DOHH2 (cell line): ENCODE data around the gene GAS2L2.

Experiments used
- H3F3A ChIP-seq: fragments of 200-600 bp; sonication (generic), shearing (Covaris generic); 2 replicates; pipeline ENCODE4 v1.6.0; 2016; ENCODE audit warnings: antibody characterized with exemption, mild to moderate bottlenecking; ENCODE audit not compliant: control insufficient read depth, insufficient read depth
- H3K27ac ChIP-seq: fragments of 200-600 bp; sonication (generic); 2 replicates; pipeline ENCODE4 v1.5.1; 2014; ENCODE audit warnings: low read depth, mild to moderate bottlenecking, low read length, moderate library complexity
- H3K27me3 ChIP-seq: fragments of 200-600 bp; sonication (generic); 2 replicates; pipeline ENCODE4 v1.6.1; 2014; ENCODE audit warnings: mild to moderate bottlenecking, low read length, mixed read lengths; ENCODE audit not compliant: control insufficient read depth
- H3K36me3 ChIP-seq: fragments of 200-600 bp; sonication (generic); 2 replicates; pipeline ENCODE4 v1.6.1; 2014; ENCODE audit warnings: mild to moderate bottlenecking, low read length, moderate library complexity, mixed read lengths; ENCODE audit not compliant: control insufficient read depth
- H3K4me1 ChIP-seq: fragments of 200-600 bp; sonication (generic); 2 replicates; pipeline ENCODE4 v1.6.1; 2014; ENCODE audit warnings: mild to moderate bottlenecking, low read length, mixed read lengths; ENCODE audit not compliant: control insufficient read depth
- H3K4me2 ChIP-seq: fragments of 200-600 bp; sonication (generic); 2 replicates; pipeline ENCODE4 v1.6.0; 2014; ENCODE audit warnings: mild to moderate bottlenecking, low read length, moderate library complexity
- H3K4me3 ChIP-seq: fragments of 200-600 bp; sonication (generic); 2 replicates; pipeline ENCODE4 v1.5.1; 2014; ENCODE audit warnings: mild to moderate bottlenecking, low read length, mixed read lengths
- H3K79me2 ChIP-seq: fragments of 200-600 bp; sonication (generic); 2 replicates; pipeline ENCODE4 v1.6.1; 2014; ENCODE audit warnings: mild to moderate bottlenecking, low read length, mixed read lengths; ENCODE audit not compliant: control insufficient read depth
- H3K9me2 ChIP-seq: fragments of 200-600 bp; sonication (generic); replicated peaks from 2 replicates; pipeline ENCODE4 v1.6.1; 2014; ENCODE audit warnings: mild to moderate bottlenecking, low read length, mixed read lengths; ENCODE audit not compliant: control insufficient read depth
- H3K9me3 ChIP-seq: fragments of 200-600 bp; sonication (generic); 2 replicates; pipeline ENCODE4 v1.6.1; 2014; ENCODE audit warnings: antibody characterized with exemption, low read length, mixed read lengths; ENCODE audit not compliant: control insufficient read depth, insufficient read depth
- H4K20me1 ChIP-seq: fragments of 200-600 bp; sonication (generic); 2 replicates; pipeline ENCODE4 v1.6.0; 2014; ENCODE audit warnings: low read depth, mild to moderate bottlenecking, antibody characterized with exemption, low read length, moderate library complexity; ENCODE audit not compliant: control insufficient read depth, insufficient read depth
- EZH2phosphoT487 ChIP-seq: fragments of 200-600 bp; sonication (generic); IDR thresholded peaks from 2 replicates; pipeline ENCODE4 v1.6.1; 2017; ENCODE audit warnings: borderline replicate concordance, mild to moderate bottlenecking, antibody characterized with exemption, low read length, moderate library complexity, mixed read lengths
- TF ChIP-seq, protein P1 (sequence below): fragments of 200-600 bp; sonication (generic); IDR thresholded peaks from one replicate; pipeline ENCODE4 v1.5.1; 2014; ENCODE audit warnings: antibody characterized with exemption, mild to moderate bottlenecking, low read depth, low read length; ENCODE audit not compliant: poor library complexity, severe bottlenecking

GAS2L2 gene

GRCh38 chr17:35744830-35745229 lies 8.2 kb downstream of the GAS2L2 start:
- Histone ChIP-seq H3K4me2 (no peak overlapping the region), H3K36me3 (no peaks in the 10 kb centered on the region), H3F3A (no peaks in the 10 kb centered on the region), H3K79me2 (no peaks in the 10 kb centered on the region), H3K27ac (no peak overlapping the region), H3K9me2 (no peaks in the 10 kb centered on the region), H3K4me1 (peaks cover 2% of the 10 kb centered on the region), H3K27me3 (peaks cover 16% of the 10 kb centered on the region), H4K20me1 (no peaks in the 10 kb centered on the region), H3K4me3 (no peak overlapping the region), H3K9me3 (no peaks in the 10 kb centered on the region)
- TF ChIP-seq EZH2phosphoT487: no peak
- TF ChIP-seq, protein P1, sequence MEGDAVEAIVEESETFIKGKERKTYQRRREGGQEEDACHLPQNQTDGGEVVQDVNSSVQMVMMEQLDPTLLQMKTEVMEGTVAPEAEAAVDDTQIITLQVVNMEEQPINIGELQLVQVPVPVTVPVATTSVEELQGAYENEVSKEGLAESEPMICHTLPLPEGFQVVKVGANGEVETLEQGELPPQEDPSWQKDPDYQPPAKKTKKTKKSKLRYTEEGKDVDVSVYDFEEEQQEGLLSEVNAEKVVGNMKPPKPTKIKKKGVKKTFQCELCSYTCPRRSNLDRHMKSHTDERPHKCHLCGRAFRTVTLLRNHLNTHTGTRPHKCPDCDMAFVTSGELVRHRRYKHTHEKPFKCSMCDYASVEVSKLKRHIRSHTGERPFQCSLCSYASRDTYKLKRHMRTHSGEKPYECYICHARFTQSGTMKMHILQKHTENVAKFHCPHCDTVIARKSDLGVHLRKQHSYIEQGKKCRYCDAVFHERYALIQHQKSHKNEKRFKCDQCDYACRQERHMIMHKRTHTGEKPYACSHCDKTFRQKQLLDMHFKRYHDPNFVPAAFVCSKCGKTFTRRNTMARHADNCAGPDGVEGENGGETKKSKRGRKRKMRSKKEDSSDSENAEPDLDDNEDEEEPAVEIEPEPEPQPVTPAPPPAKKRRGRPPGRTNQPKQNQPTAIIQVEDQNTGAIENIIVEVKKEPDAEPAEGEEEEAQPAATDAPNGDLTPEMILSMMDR: no peak

DNA sequence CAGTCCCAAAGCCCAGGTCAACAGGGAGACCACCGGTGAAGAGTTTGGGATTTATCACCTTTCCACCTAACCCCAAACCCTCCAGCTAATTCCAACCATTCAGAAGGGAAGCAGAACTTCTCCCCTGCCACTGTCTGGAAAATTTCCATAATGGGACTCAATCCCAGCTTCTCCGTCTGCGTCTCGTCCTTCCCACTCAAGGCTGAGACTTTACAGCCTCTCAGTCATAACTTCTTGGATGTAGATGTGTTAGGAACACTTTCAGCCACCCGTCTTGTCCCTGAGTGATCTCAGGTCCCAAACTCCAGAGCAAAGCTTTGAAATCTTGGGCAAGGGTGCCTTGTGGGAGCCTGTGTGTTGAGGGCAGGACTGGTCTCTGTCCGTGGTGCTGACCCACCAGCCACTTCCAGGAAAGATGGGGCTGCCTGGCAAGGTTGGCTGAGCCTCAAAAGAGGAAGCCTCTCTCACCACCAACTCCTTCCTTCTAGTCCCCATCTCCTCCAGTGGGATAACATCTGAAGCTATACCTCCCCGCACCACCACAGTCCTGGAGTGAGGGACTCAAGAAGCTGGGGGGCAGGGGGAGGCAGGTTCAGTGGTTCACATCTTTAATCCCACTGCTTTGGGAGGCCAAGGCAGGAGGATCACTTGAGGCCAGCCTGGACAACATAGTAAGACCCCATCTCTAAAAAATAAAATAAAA lies 9.3 kb downstream of the GAS2L2 start:
- Histone ChIP-seq H3K9me3 (no peaks in the 10 kb centered on the region), H3K79me2 (no peaks in the 10 kb centered on the region), H3K27me3 (peaks cover 9% of the 10 kb centered on the region), H3K4me3 (no peak overlapping the region), H4K20me1 (no peaks in the 10 kb centered on the region), H3K4me1 (no peaks in the 10 kb centered on the region), H3F3A (no peaks in the 10 kb centered on the region), H3K36me3 (no peaks in the 10 kb centered on the region), H3K9me2 (no peaks in the 10 kb centered on the region), H3K27ac (no peak overlapping the region), H3K4me2 (no peak overlapping the region)
- TF ChIP-seq, protein P1: no peak
- TF ChIP-seq EZH2phosphoT487: no peak

DNA sequence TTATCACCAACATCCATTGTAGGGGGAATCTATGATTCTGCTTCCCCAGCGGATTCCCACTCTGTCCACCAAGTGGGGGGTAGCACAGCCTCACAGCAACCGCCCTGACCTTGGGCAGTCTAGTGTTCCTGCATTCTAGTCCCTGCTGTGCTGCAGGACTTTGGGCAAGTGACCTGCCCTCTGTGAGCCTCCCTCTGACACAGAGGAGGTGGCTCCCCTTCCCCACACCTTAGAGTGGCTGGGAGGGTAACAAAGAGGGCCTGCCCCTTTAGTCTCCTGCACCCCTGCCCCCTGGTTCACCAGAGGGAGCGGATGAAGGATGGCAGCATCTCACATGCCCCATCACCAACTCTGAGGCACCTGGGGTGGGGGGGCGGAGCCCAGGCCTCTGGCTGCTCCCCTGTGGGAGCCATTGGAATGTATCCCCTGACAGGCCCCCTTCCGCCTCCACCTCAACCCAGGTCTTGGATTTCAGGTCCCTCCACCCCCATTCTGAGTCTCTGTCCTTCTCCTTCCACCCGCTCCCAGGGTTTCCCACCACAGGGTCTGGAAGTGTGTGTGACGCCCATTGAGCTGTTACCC lies 10.1 kb downstream of the GAS2L2 start:
- Histone ChIP-seq H3F3A (no peaks in the 10 kb centered on the region), H3K79me2 (no peaks in the 10 kb centered on the region), H3K9me3 (no peaks in the 10 kb centered on the region), H3K9me2 (no peaks in the 10 kb centered on the region), H3K4me3 (no peak overlapping the region), H3K4me2 (no peak overlapping the region), H3K4me1 (no peaks in the 10 kb centered on the region), H3K36me3 (no peaks in the 10 kb centered on the region), H3K27me3 (peaks cover 7% of the 10 kb centered on the region), H3K27ac (no peak overlapping the region), H4K20me1 (no peaks in the 10 kb centered on the region)
- TF ChIP-seq EZH2phosphoT487: no peak
- TF ChIP-seq, protein P1: no peak
